Renal pelvis (tissue), 12 donors: ENCODE results near the gene NOSTRIN. TPM values are rescaled to one million over a fixed set of nuclear protein-coding genes. Genes with fewer than 3 reads are reported as not detected.
"Not testable (repeated sequence)": the region's sequence is repeated elsewhere in the genome, so short reads cannot be mapped to it uniquely, and the experiment has no call there.

Experiments used
- DNase-seq: peaks from one replicate; pipeline ENCODE4 v3.0.0-alpha.2; 2013
- long read RNA-seq, 16 experiments: transcript quantifications; one replicate each; lab custom pipeline, GENCODE V29; 2026
- polyA plus RNA-seq, 3 donors: library from polyadenylated mRNA; unstranded; fragments of 120-200 nt; gene quantifications; one replicate each; pipeline ENCODE4 v1.2.1, GENCODE V29; 2013; ENCODE audit not compliant: insufficient read length in 3 of 3

NOSTRIN gene
- polyA plus RNA-seq: 10 to 100 TPM; 30.4 to 37.4 (median 30.6) TPM
- long read RNA-seq, donor 1, partial matches to known transcripts: 0 of 5 reads
- long read RNA-seq, donor 1, other reads (novel, unspliced or antisense): 0 of 5 reads
- long read RNA-seq, donor 2, partial matches to known transcripts: 0 of 4 reads
- long read RNA-seq, donor 2, other reads (novel, unspliced or antisense): 0 of 4 reads
- long read RNA-seq, donor 3, partial matches to known transcripts: 0 of 17 reads
- long read RNA-seq, donor 3, other reads (novel, unspliced or antisense): 14 of 17 reads
- long read RNA-seq, donor 4, partial matches to known transcripts: 15 of 17 reads
- long read RNA-seq, donor 4, other reads (novel, unspliced or antisense): 0 of 17 reads
- long read RNA-seq, donor 5: 0 reads
- long read RNA-seq, donor 6: 0 reads
- long read RNA-seq, donor 7, partial matches to known transcripts: 0 of 1 reads
- long read RNA-seq, donor 7, other reads (novel, unspliced or antisense): 0 of 1 reads
- long read RNA-seq, donor 8, partial matches to known transcripts: 0 of 8 reads
- long read RNA-seq, donor 8, other reads (novel, unspliced or antisense): 6 of 8 reads
- long read RNA-seq, donor 9, partial matches to known transcripts: 0 of 3 reads
- long read RNA-seq, donor 9, other reads (novel, unspliced or antisense): 0 of 3 reads
- long read RNA-seq, donor 10, partial matches to known transcripts: 0 of 15 reads
- long read RNA-seq, donor 10, other reads (novel, unspliced or antisense): 13 of 15 reads
- long read RNA-seq, donor 11, partial matches to known transcripts: 6 of 7 reads
- long read RNA-seq, donor 11, other reads (novel, unspliced or antisense): 0 of 7 reads
- long read RNA-seq, donor 12, partial matches to known transcripts: 0 of 4 reads
- long read RNA-seq, donor 12, other reads (novel, unspliced or antisense): 0 of 4 reads
- long read RNA-seq, donor 13, partial matches to known transcripts: 0 of 1 reads
- long read RNA-seq, donor 13, other reads (novel, unspliced or antisense): 0 of 1 reads
- long read RNA-seq, donor 14: 0 reads
- long read RNA-seq, donor 15, partial matches to known transcripts: 0 of 6 reads
- long read RNA-seq, donor 15, other reads (novel, unspliced or antisense): 0 of 6 reads
- long read RNA-seq, donor 16, partial matches to known transcripts: 0 of 5 reads
- long read RNA-seq, donor 16, other reads (novel, unspliced or antisense): 0 of 5 reads

DNA sequence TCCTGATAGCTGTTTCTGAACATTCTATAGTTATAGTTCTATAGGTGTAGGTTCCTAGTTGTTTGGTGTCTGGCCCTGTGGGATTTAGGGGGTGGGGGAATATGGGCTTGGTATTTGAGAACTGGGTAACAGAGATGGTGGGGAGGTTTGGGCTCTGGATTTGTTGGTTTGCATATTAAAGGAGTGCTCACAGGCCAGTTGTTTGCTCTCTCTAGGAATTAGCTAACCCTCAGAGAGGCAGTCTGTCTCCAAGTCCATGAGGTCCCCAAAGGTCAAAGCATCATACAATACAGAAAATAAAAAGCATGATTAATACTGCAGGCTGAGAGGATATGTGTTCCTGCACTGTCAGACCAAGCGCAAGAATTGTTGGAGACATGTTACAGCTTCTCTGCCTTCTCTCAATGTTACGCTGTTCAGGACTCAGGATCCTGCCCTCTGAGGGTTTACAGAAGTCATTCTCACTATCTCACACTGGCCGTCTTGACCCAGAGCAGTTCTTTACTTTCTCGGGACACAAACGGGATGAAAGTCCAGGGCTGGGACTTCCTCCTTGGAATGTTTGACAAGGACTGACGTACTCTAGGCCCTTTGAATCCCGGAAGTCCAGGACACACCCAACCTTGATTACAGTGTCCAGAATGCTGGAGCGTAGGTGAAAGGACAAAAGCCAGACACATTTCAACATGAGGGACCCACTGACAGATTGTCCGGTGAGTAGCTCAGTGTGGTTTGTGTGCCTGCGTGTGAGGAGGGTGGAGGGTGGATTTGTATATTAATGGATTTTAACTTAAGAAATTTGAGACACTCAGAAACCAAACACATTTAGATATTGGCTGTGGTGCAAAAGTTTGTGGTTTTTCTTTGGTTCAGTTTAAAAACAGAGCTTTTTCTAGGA lies at the start of gene NOSTRIN:
Gene NOSTRIN (plus strand): TSS at position 677 of the 898 bp plus-strand sequence. CDS start 10 bp downstream, at position 687.
- DNase-seq: peak; percentile 37

DNA sequence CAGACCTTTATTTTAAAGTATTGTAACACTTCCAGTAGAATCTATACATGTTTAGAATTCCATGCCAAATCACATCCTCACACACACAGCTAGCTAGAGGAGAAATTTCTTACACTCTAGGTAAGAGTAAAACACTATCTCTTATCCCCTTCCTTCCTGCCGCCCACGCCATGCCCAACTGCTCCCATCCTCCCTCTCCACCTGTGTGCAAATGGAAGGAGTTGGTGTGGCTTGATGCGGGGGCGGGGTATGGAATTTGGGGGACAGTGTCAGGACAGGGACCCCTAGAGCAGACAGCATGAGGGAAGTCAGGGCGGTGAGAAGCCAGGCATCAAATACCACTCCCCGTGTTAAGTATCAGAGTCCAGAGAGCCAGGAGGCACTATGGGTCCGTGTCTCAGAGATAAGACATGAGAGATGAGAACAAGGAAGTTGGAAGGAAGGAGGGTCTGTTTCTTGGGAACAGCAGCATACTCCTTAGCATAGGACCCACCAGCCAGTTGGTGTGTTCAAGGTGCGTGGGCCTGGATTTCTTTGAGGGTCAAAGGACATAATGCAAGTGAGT lies 48.6 kb upstream of the NOSTRIN start:
- DNase-seq: no peak

- DNase-seq: no peak
Observed at GRCh38 chr2:168757223-168757622, 45.2 kb upstream of the NOSTRIN start.

DNA sequence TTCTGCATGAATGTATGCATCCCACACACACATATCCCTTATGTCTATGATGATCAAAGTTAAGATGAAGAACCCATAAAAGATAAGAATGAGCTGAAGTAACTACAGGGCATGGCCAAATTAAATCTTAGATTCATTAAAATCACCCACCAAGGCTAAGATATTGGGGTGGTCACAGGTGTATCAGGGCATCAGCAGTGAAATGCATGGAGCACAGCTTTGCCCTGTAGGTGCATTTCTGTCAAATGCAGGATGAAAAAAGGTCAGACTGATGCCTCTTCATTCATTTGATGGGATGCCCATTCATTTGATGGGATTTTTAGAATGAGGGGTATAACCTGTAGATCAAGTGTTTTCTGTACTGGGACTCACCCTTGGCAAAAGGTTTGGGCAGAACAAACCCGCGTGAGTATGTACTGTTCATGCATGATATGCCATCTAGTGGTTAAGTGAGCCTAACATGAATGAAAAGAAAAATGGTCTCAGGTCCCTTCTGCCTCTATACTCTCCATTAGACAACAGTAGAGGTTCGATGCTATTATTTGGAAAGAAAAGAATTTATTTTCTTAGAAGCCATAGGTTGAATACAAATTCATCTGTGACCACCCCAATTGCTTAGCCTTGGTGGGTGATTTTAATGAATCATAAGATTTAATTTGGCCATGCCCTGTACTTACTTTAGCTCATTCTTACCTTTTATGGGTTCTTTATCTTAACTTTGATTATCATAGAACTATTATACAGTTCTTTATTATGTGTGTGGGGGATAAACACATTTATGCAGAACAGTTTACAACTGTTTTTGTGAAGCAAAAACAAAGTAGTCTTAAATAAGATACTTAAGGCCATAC lies 43.2 kb upstream of the NOSTRIN start:
- peak; percentile 35 for DNase-seq

- no peak for DNase-seq
Observed at GRCh38 chr2:168765401-168765800, 37.0 kb upstream of the NOSTRIN start.

DNA sequence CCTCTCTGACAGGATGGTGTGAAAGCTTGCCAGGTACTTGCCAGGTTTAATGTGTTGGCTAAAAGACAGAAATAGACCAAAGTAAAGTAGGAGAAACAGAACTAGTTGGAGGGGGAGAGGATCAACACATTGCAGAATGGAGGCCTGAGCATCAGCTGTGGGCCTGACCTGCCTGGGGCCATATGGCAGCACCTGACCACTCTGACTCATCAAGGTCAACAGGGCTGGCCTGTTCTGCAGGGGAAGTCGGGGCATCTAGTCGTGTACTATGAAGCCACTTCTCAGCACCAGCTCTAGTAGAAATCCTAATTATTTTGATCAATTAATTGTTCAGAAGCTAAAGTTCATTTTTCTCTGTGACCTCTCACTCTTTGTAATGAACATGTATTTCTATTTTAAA lies 35.8 kb upstream of the NOSTRIN start:
- no peak for DNase-seq

DNA sequence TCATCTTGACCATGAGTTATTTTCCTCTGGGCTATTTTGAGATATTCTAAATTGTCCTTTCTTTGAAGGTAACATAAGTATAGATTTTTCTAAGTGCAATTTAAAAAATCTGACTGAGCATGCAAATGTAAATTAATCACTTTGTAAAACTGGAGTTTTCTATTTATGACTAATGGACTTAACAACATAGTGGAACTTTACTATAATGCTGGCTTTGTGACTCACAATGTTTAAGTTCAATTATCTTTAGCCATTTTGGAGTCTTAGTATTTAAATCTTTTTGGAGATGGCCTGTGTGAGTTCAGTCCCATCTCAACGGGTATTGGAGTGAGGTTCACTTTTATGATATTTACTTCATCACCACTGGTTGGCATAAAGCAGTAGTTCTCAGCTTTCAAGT lies 35.2 kb upstream of the NOSTRIN start:
- no peak for DNase-seq

- not testable (repeated sequence) for DNase-seq
Observed at GRCh38 chr2:168768357-168768756, 34.1 kb upstream of the NOSTRIN start.

- DNase-seq: no peak
Observed at GRCh38 chr2:168770796-168771195, 31.6 kb upstream of the NOSTRIN start.

DNA sequence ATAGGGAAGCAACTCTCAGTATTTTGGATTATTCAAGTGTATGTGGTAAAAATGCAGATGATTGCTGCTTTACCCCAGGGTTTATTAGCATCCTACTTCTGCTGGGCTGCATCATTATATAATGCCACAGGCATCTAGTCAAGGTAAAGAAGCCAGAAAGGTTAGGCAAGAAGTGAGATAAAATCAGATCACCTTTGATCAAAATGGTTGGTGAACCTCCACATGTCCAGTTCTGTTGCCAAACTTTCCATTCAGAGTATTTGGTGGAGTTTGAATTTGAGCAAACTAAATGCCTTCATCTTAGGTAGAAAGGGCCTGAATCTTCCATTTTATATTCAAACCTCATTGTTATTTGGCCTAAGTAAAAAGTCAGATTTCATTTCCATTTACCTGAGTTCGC lies 29.7 kb upstream of the NOSTRIN start:
- no peak for DNase-seq

- DNase-seq: no peak
Observed at GRCh38 chr2:168773128-168773527, 29.3 kb upstream of the NOSTRIN start.

- DNase-seq: no peak
Observed at GRCh38 chr2:168773719-168774521, 28.5 kb upstream of the NOSTRIN start.

- DNase-seq: no peak
Observed at GRCh38 chr2:168775837-168776236, 26.6 kb upstream of the NOSTRIN start.

GRCh38 chr2:168780669-168781071 lies 21.8 kb upstream of the NOSTRIN start:
- no peak for DNase-seq

DNA sequence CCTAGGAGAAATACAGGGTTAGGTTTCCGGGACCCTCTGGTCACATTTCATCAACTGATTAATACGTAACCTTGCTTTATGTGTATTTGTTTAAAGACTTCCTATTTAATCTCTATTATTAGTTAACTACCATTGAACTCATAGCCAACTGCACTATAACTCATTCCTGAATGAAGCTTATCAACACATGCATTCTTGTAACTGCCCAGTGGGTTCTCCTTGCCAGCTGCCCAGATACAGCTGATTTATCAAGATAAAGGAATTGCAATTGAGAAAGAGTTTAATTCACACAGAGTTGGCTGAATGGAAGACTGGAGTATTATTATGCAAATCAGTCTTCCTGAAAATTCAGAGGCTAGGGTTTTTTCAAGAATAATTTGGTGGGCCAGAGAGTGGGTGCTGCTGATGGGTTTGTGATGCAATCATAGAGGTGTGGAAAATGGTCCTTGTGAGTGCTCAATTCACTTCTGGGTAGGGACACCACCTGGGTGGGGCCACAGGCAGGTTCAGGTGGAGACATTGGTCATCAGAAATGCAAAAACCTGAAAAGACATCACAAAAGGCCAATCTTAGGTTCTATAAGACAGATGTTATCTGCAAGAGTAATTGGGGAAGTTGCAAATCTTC lies 21.1 kb upstream of the NOSTRIN start:
- no peak for DNase-seq

DNA sequence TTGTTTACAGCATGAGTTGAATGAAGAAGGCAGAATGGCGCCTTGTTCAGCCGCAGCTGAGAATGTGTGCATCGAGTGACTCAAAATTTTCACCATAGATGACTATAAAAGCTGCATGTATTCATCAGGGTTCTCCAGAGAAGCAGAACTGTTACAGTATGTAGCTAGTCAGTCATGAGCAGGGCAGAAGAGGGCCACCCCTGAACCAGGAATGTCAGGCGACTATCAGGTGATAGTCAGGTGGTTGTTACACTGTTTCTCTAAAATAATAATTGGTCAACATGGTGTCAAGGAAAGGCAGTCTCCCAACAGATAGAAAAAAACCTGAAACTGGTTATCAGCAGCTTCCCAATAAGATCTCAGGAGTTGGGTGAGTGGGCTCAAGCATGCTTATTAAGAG lies 20.2 kb upstream of the NOSTRIN start:
- no peak for DNase-seq

DNA sequence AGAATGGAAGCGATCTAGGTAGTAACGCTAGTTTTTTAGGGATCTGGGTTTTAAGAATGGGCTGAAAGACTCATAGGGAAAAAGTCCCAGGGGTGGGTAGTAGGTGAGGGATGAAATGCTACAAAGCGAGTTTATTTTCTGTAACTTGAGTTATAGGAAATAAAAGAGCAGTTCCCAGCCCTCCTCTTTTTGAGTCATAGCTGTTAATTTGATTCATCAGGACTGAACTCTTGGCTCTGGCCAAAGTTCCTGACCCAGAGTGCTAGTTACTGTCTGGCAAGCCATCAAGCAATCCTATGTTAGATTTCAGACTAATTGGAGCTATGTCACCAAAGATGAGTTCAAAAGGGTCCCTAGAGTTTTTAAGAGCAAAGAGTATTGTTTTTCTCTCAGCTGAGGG lies 17.4 kb upstream of the NOSTRIN start:
- DNase-seq: no peak

- DNase-seq: no peak
Observed at GRCh38 chr2:168787098-168787781, 15.2 kb upstream of the NOSTRIN start.
